CD14-positive monocyte (primary cell): ENCODE measurements around the gene ACRBP. TPM values are rescaled to one million over a fixed set of nuclear protein-coding genes. Genes with fewer than 3 reads are reported as not detected.

Experiments
- DNase-seq, 3 donors: peaks; one replicate each; pipeline ENCODE4 v3.0.0-alpha.2; 2011 to 2022
- H2AFZ ChIP-seq: 2 replicates; pipeline ENCODE4 v1.6.0; 2012; ENCODE audit warnings: mild to moderate bottlenecking, low read depth, low read length, inconsistent platforms; ENCODE audit not compliant: insufficient read depth, poor library complexity, severe bottlenecking
- H3K27ac ChIP-seq, 2 donors: 1 replicate in 1 of 2; 2 replicates in 1 of 2; pipeline ENCODE4 v1.5.1; 2012 to 2013; ENCODE audit warnings: low read length in 2 of 2, control low read depth in 1 of 2, inconsistent platforms in 1 of 2, low read depth in 1 of 2, mild to moderate bottlenecking in 1 of 2
- H3K27me3 ChIP-seq, 2 donors: one replicate each; pipeline versions ENCODE4 v1.6.0 to v1.6.1; 2011 to 2013; ENCODE audit warnings: low read length in 2 of 2; ENCODE audit not compliant: control insufficient read depth in 2 of 2, insufficient read depth in 2 of 2
- H3K36me3 ChIP-seq, 2 donors: replicated peaks in 1 of 2; 1 replicate in 1 of 2; 2 replicates in 1 of 2; pipeline versions ENCODE4 v1.5.1 to v1.6.1; 2012 to 2013; ENCODE audit warnings: low read length in 2 of 2, control low read depth in 1 of 2, inconsistent platforms in 1 of 2, mild to moderate bottlenecking in 1 of 2; ENCODE audit not compliant: insufficient read depth in 2 of 2, control insufficient read depth in 1 of 2
- H3K4me1 ChIP-seq, 2 donors: 1 replicate in 1 of 2; 2 replicates in 1 of 2; pipeline versions ENCODE4 v1.5.1 to v1.6.1; 2012 to 2013; ENCODE audit warnings: low read length in 2 of 2, control low read depth in 1 of 2, inconsistent platforms in 1 of 2, mild to moderate bottlenecking in 1 of 2, moderate library complexity in 1 of 2; ENCODE audit not compliant: insufficient read depth in 2 of 2, control insufficient read depth in 1 of 2
- H3K4me2 ChIP-seq: replicated peaks from 2 replicates; pipeline ENCODE3; 2012; ENCODE audit warnings: low read length, moderate library complexity, mild to moderate bottlenecking; ENCODE audit not compliant: poor library complexity, severe bottlenecking; ENCODE audit errors: extremely low read depth
- H3K4me3 ChIP-seq, 3 experiments: fragments of 200-600 bp in 1 of 3; sonication (generic) in 1 of 3; replicated peaks in 1 of 3; 1 replicate in 2 of 3; 2 replicates in 1 of 3; pipeline ENCODE4 v1.5.1; 2011 to 2013; ENCODE audit warnings: low read length in 3 of 3, mild to moderate bottlenecking in 3 of 3, control low read depth in 2 of 3, low read depth in 2 of 3, inconsistent platforms in 1 of 3, moderate library complexity in 1 of 3
- H3K79me2 ChIP-seq: 2 replicates; pipeline ENCODE4 v1.6.0; 2012; ENCODE audit warnings: mild to moderate bottlenecking, control low read depth, inconsistent platforms, low read length, moderate library complexity; ENCODE audit not compliant: insufficient read depth
- H3K9ac ChIP-seq: 2 replicates; pipeline ENCODE4 v1.6.0; 2017; ENCODE audit warnings: low read length, mild to moderate bottlenecking; ENCODE audit not compliant: insufficient read depth, poor library complexity, severe bottlenecking
- H3K9me3 ChIP-seq, 2 donors: replicated peaks in 1 of 2; 1 replicate in 1 of 2; 2 replicates in 1 of 2; pipeline versions ENCODE4 v1.5.1 to v1.6.1; 2012 to 2013; ENCODE audit warnings: low read length in 2 of 2, control low read depth in 1 of 2; ENCODE audit not compliant: control insufficient read depth in 1 of 2, insufficient read depth in 1 of 2
- H4K20me1 ChIP-seq: 2 replicates; pipeline ENCODE4 v1.6.0; 2012; ENCODE audit warnings: mild to moderate bottlenecking, low read length, control low read depth, moderate library complexity; ENCODE audit not compliant: insufficient read depth
- H3K27ac Mint-ChIP-seq, 7 donors: one replicate each; pipeline ENCODE4 v1.8.0; 2020; ENCODE audit warnings: mild to moderate bottlenecking in 7 of 7, mixed read lengths in 7 of 7, moderate library complexity in 6 of 7, inconsistent platforms in 2 of 7
- H3K27me3 Mint-ChIP-seq, 3 donors: one replicate each; pipeline ENCODE4 v1.8.0; 2021 to 2022; ENCODE audit warnings: low read depth in 3 of 3, mild to moderate bottlenecking in 3 of 3, mixed read lengths in 3 of 3, moderate library complexity in 3 of 3, inconsistent platforms in 1 of 3
- H3K36me3 Mint-ChIP-seq, 2 donors: one replicate each; pipeline ENCODE4 v1.8.0; 2020; ENCODE audit warnings: mixed read lengths in 2 of 2, inconsistent platforms in 1 of 2, mild to moderate bottlenecking in 1 of 2
- H3K4me1 Mint-ChIP-seq: one replicate; pipeline ENCODE4 v1.8.0; 2020; ENCODE audit warnings: mild to moderate bottlenecking, mixed read lengths
- H3K4me3 Mint-ChIP-seq, 2 donors: one replicate each; pipeline ENCODE4 v1.8.0; 2020; ENCODE audit warnings: mild to moderate bottlenecking in 2 of 2, mixed read lengths in 2 of 2, moderate library complexity in 1 of 2
- H3K9me3 Mint-ChIP-seq, 7 donors: one replicate each; pipeline ENCODE4 v1.8.0; 2020 to 2022; ENCODE audit warnings: mixed read lengths in 7 of 7, mild to moderate bottlenecking in 6 of 7, moderate library complexity in 6 of 7, inconsistent platforms in 2 of 7
- CTCF ChIP-seq: fragments of 200-600 bp; IDR thresholded peaks from one replicate; pipeline ENCODE4 v1.8.0; 2022; ENCODE audit warnings: antibody characterized with exemption, mild to moderate bottlenecking
- WGBS: methylation state at CpG from one replicate; pipeline ENCODE4 v1.1.5; 2013; ENCODE audit warnings: missing lambda C conversion rate; ENCODE audit not compliant: insufficient coverage; 5-methylcytosine and 5-hydroxymethylcytosine counted together
- intact Hi-C, 2 donors: fragments of 100-400 bp; cut with micrococcal nuclease; formaldehyde crosslinking; loops; one replicate each; pipeline versions ENCODE4 v1.15.0 to v1.15.1; 2023
- polyA plus RNA-seq, 3 donors: library from polyadenylated mRNA; depleted of rRNA in 1 of 3; unstranded in 2 of 3; stranded (reverse) in 1 of 3; fragments of 300-500 nt in 2 of 3; fragments of >200 nt in 1 of 3; fragmentation: Illumina TruSeq in 2 of 3; gene quantifications; 1 replicate in 2 of 3; 2 replicates in 1 of 3; pipeline ENCODE4 v1.2.3, GENCODE V29; 2012 to 2021

The ACRBP gene
- polyA plus RNA-seq, 3 donors, result 10.2 to 28.3 (median 10.3) TPM

- H3K27me3 Mint-ChIP-seq, result peaks cover 0 to 2% (median 0%) of the 10 kb centered on the region in 3 donors
- H3K4me1 Mint-ChIP-seq, result peaks cover 75% of the 10 kb centered on the region
- 79% methylated on average over 4 of the region's 4 CpGs for WGBS
- H3K4me1 ChIP-seq, result peaks cover 60 to 83% of the 10 kb centered on the region in 2 donors
- H3K4me2 ChIP-seq, result no peak overlapping the region
- no peaks in the 10 kb centered on the region for H4K20me1 ChIP-seq
- H3K9me3 Mint-ChIP-seq, result peaks cover 0 to 2% (median 0%) of the 10 kb centered on the region in 7 donors
- H3K9ac ChIP-seq, result no peak overlapping the region
- H3K27ac ChIP-seq, result no peak overlapping the region
- no peaks in the 10 kb centered on the region for H3K36me3 ChIP-seq
- no peak for TF ChIP-seq CTCF
- H3K4me3 Mint-ChIP-seq, result no peak overlapping the region
- no peak for DNase-seq
- H3K79me2 ChIP-seq, result peaks cover under 1% of the 10 kb centered on the region
- no peak overlapping the region for H2AFZ ChIP-seq
- H3K9me3 ChIP-seq, result no peaks in the 10 kb centered on the region
- no peak overlapping the region for H3K27ac Mint-ChIP-seq
- H3K4me3 ChIP-seq, result no peak overlapping the region
- peaks cover 0 to 2% of the 10 kb centered on the region in 2 donors for H3K36me3 Mint-ChIP-seq
- intact Hi-C loops, result loop anchor here in 1 of 2 donors (10.0 kb wide), 1 partner anchor 54 kb away; no protein-coding TSS in a partner anchor
- H3K27me3 ChIP-seq, result no peaks in the 10 kb centered on the region
Observed at GRCh38 chr12:6641131-6641530, 6.1 kb downstream of the ACRBP start.

- Histone ChIP-seq H3K79me2 (no peaks in the 10 kb centered on the region), H2AFZ (no peak overlapping the region), H3K27ac (no peak overlapping the region), H3K4me2 (no peak overlapping the region), H3K27me3 (no peaks in the 10 kb centered on the region), H4K20me1 (no peaks in the 10 kb centered on the region), H3K9ac (no peak overlapping the region), H3K4me3 (no peak overlapping the region), H3K36me3 (no peaks in the 10 kb centered on the region), H3K9me3 (no peaks in the 10 kb centered on the region), H3K4me1 (peaks cover 65 to 85% of the 10 kb centered on the region in 2 donors)
- H3K9me3 Mint-ChIP-seq, result peaks cover 0 to 2% (median 0%) of the 10 kb centered on the region in 7 donors
- no peak for TF ChIP-seq CTCF
- H3K4me1 Mint-ChIP-seq, result peaks cover 78% of the 10 kb centered on the region
- H3K27me3 Mint-ChIP-seq, result peaks cover 0 to 2% (median 0%) of the 10 kb centered on the region in 3 donors
- DNase-seq, result no peak
- 100% methylated on average over 3 of the region's 4 CpGs for WGBS
- peaks cover 0 to 2% of the 10 kb centered on the region in 2 donors for H3K36me3 Mint-ChIP-seq
- no peak overlapping the region for H3K27ac Mint-ChIP-seq
- H3K4me3 Mint-ChIP-seq, result no peak overlapping the region
- intact Hi-C loops, result loop anchor here in 1 of 2 donors (10.0 kb wide), 1 partner anchor 54 kb away; no protein-coding TSS in a partner anchor
Observed at GRCh38 chr12:6640497-6640896, 6.7 kb downstream of the ACRBP start.
